ENCODE results near the gene TCF7L2. TPM values are rescaled to one million over a fixed set of nuclear protein-coding genes. Genes with fewer than 3 reads are reported as not detected.

The TCF7L2 gene
- total RNA-seq, 2 experiments from 2014 or later: 0.60 to 0.81 TPM

GRCh38 chr10:112980937-112981336 lies 30.9 kb downstream of the TCF7L2 start:
- Mint-ChIP-seq H3K4me1 (peaks cover 7% of the 10 kb centered on the region), H3K36me3 (ENCODE audit: low read depth) (no peaks in the 10 kb centered on the region), H3K4me3 (no peak overlapping the region), H3K27me3 (peaks cover 68% of the 10 kb centered on the region), H3K27ac (no peak overlapping the region), H3K9me3 (no peaks in the 10 kb centered on the region)
- ChIA-PET CTCF (interaction anchor here (0.6 kb wide), 1 partner anchor 1011 kb away, joined by 5 read pairs; no protein-coding TSS in a partner anchor), POLR2A (no interaction called here)
- no peak for DNase-seq

GRCh38 chr10:112981553-112981952 lies 31.5 kb downstream of the TCF7L2 start:
- H3K4me1 Mint-ChIP-seq: peaks cover 7% of the 10 kb centered on the region
- no peaks in the 10 kb centered on the region for H3K9me3 Mint-ChIP-seq
- CTCF ChIA-PET: interaction anchor here (0.6 kb wide), 1 partner anchor 1011 kb away, joined by 5 read pairs; no protein-coding TSS in a partner anchor
- no peak overlapping the region for H3K4me3 Mint-ChIP-seq
- no peaks in the 10 kb centered on the region for H3K36me3 Mint-ChIP-seq (ENCODE audit: low read depth)
- POLR2A ChIA-PET: no interaction called here
- peak; percentile 23 for DNase-seq
- H3K27ac Mint-ChIP-seq: no peak overlapping the region
- H3K27me3 Mint-ChIP-seq: peaks cover 68% of the 10 kb centered on the region

GRCh38 chr10:112983444-112984056 lies 33.5 kb downstream of the TCF7L2 start:
- H3K27me3 Mint-ChIP-seq: peaks cover 71% of the 10 kb centered on the region
- no peak for DNase-seq
- H3K4me3 Mint-ChIP-seq: no peak overlapping the region
- ChIA-PET CTCF (interaction anchor here (1.1 kb wide), 1 partner anchor 13 kb away, joined by 3 read pairs; no protein-coding TSS in a partner anchor), POLR2A (no interaction called here)
- H3K9me3 Mint-ChIP-seq: no peaks in the 10 kb centered on the region
- peaks cover 7% of the 10 kb centered on the region for H3K4me1 Mint-ChIP-seq
- no peaks in the 10 kb centered on the region for H3K36me3 Mint-ChIP-seq (ENCODE audit: low read depth)
- H3K27ac Mint-ChIP-seq: no peak overlapping the region

DNA sequence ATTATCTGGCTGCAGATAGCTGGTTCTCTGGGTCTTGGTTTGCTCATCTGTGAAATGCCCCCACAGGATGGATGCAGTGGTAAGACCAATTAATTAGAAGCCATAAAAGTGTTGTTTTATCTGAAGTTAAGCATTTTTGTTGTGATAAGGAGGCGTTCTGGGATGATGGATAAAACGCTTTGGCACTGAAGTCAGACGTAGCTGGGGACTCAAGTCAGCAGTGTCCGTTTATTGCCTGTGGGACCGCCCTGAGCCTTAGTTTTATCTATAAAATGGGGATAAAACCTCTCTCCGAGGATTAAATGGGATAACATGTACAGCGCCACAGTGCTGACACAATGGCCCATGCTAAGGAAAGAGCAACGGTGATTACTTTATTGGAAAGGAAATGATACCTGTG lies 34.7 kb downstream of the TCF7L2 start:
- Mint-ChIP-seq H3K9me3 (no peaks in the 10 kb centered on the region), H3K4me3 (no peak overlapping the region), H3K4me1 (peaks cover 7% of the 10 kb centered on the region), H3K36me3 (ENCODE audit: low read depth) (no peaks in the 10 kb centered on the region), H3K27ac (no peak overlapping the region), H3K27me3 (peaks cover 75% of the 10 kb centered on the region)
- ChIA-PET CTCF (no interaction called here), POLR2A (no interaction called here)
- no peak for DNase-seq

GRCh38 chr10:112985690-112986543 lies 35.9 kb downstream of the TCF7L2 start:
- Mint-ChIP-seq H3K36me3 (ENCODE audit: low read depth) (no peaks in the 10 kb centered on the region), H3K27ac (no peak overlapping the region), H3K9me3 (no peaks in the 10 kb centered on the region), H3K4me3 (no peak overlapping the region), H3K4me1 (peaks cover 7% of the 10 kb centered on the region), H3K27me3 (peaks cover 75% of the 10 kb centered on the region)
- ChIA-PET CTCF (interaction anchor here (1.1 kb wide), 1 partner anchor 409 kb away, joined by 3 read pairs; no protein-coding TSS in a partner anchor), POLR2A (no interaction called here)
- no peak for DNase-seq

GRCh38 chr10:112986544-112987190 lies 36.6 kb downstream of the TCF7L2 start:
- peaks cover 3% of the 10 kb centered on the region for H3K4me1 Mint-ChIP-seq
- H3K36me3 Mint-ChIP-seq (ENCODE audit: low read depth): no peaks in the 10 kb centered on the region
- CTCF ChIA-PET: interaction anchor here (1.1 kb wide), 1 partner anchor 409 kb away, joined by 3 read pairs; no protein-coding TSS in a partner anchor
- H3K27ac Mint-ChIP-seq: no peak overlapping the region
- no peaks in the 10 kb centered on the region for H3K9me3 Mint-ChIP-seq
- no peak overlapping the region for H3K4me3 Mint-ChIP-seq
- no peak for DNase-seq
- H3K27me3 Mint-ChIP-seq: peaks cover 69% of the 10 kb centered on the region
- POLR2A ChIA-PET: no interaction called here

GRCh38 chr10:112988839-112989406 lies 38.9 kb downstream of the TCF7L2 start:
- no peaks in the 10 kb centered on the region for H3K36me3 Mint-ChIP-seq (ENCODE audit: low read depth)
- H3K27ac Mint-ChIP-seq: no peak overlapping the region
- CTCF ChIA-PET: no interaction called here

GRCh38 chr10:112989826-112990225 lies 39.8 kb downstream of the TCF7L2 start:
- Mint-ChIP-seq H3K4me3 (no peak overlapping the region), H3K9me3 (no peaks in the 10 kb centered on the region), H3K36me3 (ENCODE audit: low read depth) (no peaks in the 10 kb centered on the region), H3K27me3 (peaks cover 62% of the 10 kb centered on the region), H3K27ac (no peak overlapping the region), H3K4me1 (no peaks in the 10 kb centered on the region)
- POLR2A ChIA-PET: no interaction called here
- CTCF ChIA-PET: no interaction called here
- no peak for DNase-seq

More at GRCh38 chr10:112988839-112989406, 38.9 kb downstream of the TCF7L2 start:
- Mint-ChIP-seq H3K4me3 (no peak overlapping the region), H3K4me1 (no peaks in the 10 kb centered on the region), H3K9me3 (no peaks in the 10 kb centered on the region), H3K27me3 (peaks cover 65% of the 10 kb centered on the region)
- POLR2A ChIA-PET: no interaction called here
- DNase-seq: no peak

GRCh38 chr10:112990271-112990670 lies 40.2 kb downstream of the TCF7L2 start:
- DNase-seq: no peak
- H3K27ac Mint-ChIP-seq: no peak overlapping the region
- H3K4me1 Mint-ChIP-seq: no peaks in the 10 kb centered on the region
- ChIA-PET CTCF (no interaction called here), POLR2A (no interaction called here)
- H3K9me3 Mint-ChIP-seq: no peaks in the 10 kb centered on the region
- peaks cover 60% of the 10 kb centered on the region for H3K27me3 Mint-ChIP-seq
- H3K36me3 Mint-ChIP-seq (ENCODE audit: low read depth): no peaks in the 10 kb centered on the region
- no peak overlapping the region for H3K4me3 Mint-ChIP-seq

DNA sequence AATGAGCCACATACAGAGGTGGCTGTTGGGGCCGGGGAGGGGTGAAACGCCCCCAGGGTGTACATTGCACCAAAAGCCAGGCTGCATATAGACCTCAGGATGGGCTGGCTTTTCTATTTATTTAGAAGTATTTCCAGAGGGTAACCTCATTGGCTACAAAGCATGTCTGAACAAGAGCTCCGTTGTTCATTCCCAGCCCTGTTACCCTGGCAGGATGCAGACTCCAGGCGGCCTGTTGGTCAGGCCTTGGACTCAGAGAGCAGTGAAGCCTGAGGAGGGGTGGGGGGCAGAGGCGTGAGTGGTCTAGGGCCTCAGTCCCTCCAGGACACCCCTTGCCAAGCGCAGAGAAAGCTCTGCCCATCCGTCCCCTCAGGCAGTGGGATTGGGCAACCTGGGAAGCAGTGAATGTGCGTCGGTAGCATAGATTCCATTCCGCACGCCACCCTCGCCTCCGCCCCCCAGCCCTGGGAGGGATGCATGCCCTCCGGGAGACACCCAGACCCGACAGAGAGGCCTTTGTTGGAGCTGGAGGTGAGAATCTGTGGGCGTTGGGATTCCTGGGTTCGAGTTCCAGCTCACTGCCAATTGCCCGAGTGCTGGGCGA lies 41.9 kb downstream of the TCF7L2 start:
- no peak overlapping the region for H3K4me3 Mint-ChIP-seq
- no peak overlapping the region for H3K27ac Mint-ChIP-seq
- no peaks in the 10 kb centered on the region for H3K36me3 Mint-ChIP-seq (ENCODE audit: low read depth)
- no peak for DNase-seq
- H3K4me1 Mint-ChIP-seq: no peaks in the 10 kb centered on the region
- peaks cover 58% of the 10 kb centered on the region for H3K27me3 Mint-ChIP-seq
- H3K9me3 Mint-ChIP-seq: no peaks in the 10 kb centered on the region
- ChIA-PET POLR2A (no interaction called here), CTCF (interaction anchor here (0.6 kb wide), 1 partner anchor 214 kb away, joined by 3 read pairs; no protein-coding TSS in a partner anchor)

GRCh38 chr10:112996462-112996861 lies 46.4 kb downstream of the TCF7L2 start:
- H3K4me1 Mint-ChIP-seq: no peaks in the 10 kb centered on the region
- no peak overlapping the region for H3K4me3 Mint-ChIP-seq
- no peak for DNase-seq
- peaks cover 58% of the 10 kb centered on the region for H3K27me3 Mint-ChIP-seq
- H3K27ac Mint-ChIP-seq: no peak overlapping the region
- POLR2A ChIA-PET: no interaction called here
- CTCF ChIA-PET: interaction anchor here (1.3 kb wide), 1 partner anchor 12 kb away, joined by 3 read pairs; no protein-coding TSS in a partner anchor
- H3K9me3 Mint-ChIP-seq: no peaks in the 10 kb centered on the region
- no peaks in the 10 kb centered on the region for H3K36me3 Mint-ChIP-seq (ENCODE audit: low read depth)

GRCh38 chr10:112999102-112999501 lies 49.1 kb downstream of the TCF7L2 start:
- DNase-seq: no peak
- H3K27ac Mint-ChIP-seq: no peak overlapping the region
- no peaks in the 10 kb centered on the region for H3K36me3 Mint-ChIP-seq (ENCODE audit: low read depth)
- H3K4me3 Mint-ChIP-seq: no peak overlapping the region
- peaks cover 70% of the 10 kb centered on the region for H3K27me3 Mint-ChIP-seq
- POLR2A ChIA-PET: no interaction called here
- H3K9me3 Mint-ChIP-seq: no peaks in the 10 kb centered on the region
- CTCF ChIA-PET: no interaction called here
- no peaks in the 10 kb centered on the region for H3K4me1 Mint-ChIP-seq

Measured in activated CD4-positive, alpha-beta T cell treated with anti-CD3 and anti-CD28 coated beads, Interleukin-2, amount 10 ng/mL, durations not matched to agents 7 days and 5 days (primary cell).